Measurements from ENCODE around the gene PADI2.

DNA sequence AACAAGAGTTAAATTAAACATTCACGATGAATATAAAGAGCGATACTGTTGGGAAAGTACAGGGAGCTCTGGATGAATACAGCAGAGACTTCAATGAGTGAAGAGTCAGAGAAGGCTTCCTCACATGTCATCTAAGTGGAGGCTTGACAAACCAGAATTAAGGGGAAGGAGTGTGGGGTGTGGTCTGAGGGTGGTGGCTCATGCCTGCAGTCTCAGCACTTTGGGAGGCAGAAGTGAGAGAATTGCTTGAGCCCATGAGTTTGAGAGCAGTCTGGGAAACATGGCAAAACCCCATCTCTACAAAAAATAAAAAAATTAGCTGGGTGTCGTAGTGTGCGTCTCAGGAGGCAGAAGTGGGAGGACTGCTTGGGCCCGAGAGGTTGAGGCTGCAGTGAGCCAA, 74.1 kb downstream of the PADI2 start:
- TF ChIP-seq REST (IDR thresholded peaks at IDR 0.05), result no peak
- no peak for TF ChIP-seq CTCF (IDR thresholded peaks at IDR 0.05; ENCODE audit: low read depth, low read length, missing input control)
- no peak for TF ChIP-seq YY1 (IDR thresholded peaks at IDR 0.05)
- no peak for TF ChIP-seq JUND (IDR thresholded peaks at IDR 0.05)
- no peak for TF ChIP-seq TAF1 (conservative IDR thresholded peaks at IDR 0.05)

Data from liver (tissue), 3 donors.